Transverse colon (tissue), 4 donors: ENCODE data around the gene ITGA8.

Experiments used
- CTCF ChIP-seq, 5 experiments: fragments of 200-600 bp in 3 of 5; fragments of 450-650 bp in 2 of 5; sonication (generic) in 3 of 5; IDR thresholded peaks; 1 replicate in 2 of 5; 2 replicates in 3 of 5; pipeline ENCODE4 v1.5.1; 2016 to 2017; ENCODE audit warnings: antibody characterized with exemption in 5 of 5, inconsistent platforms in 3 of 5, mild to moderate bottlenecking in 2 of 5, moderate library complexity in 1 of 5
- EP300 ChIP-seq: sonication (generic); formaldehyde crosslinking; IDR thresholded peaks from one replicate; pipeline ENCODE4 v1.6.1; 2017; ENCODE audit warnings: antibody characterized with exemption, low read depth
- POLR2A ChIP-seq: fragments of 450-650 bp; IDR thresholded peaks from one replicate; pipeline ENCODE4 v1.6.1; 2016; ENCODE audit warnings: antibody characterized with exemption, mild to moderate bottlenecking, moderate library complexity
- POLR2AphosphoS5 ChIP-seq, 3 donors: sonication (generic); formaldehyde crosslinking; IDR thresholded peaks; one replicate each; pipeline ENCODE4 v1.6.1; 2016; ENCODE audit warnings: antibody characterized with exemption in 3 of 3

GRCh38 chr10:15485684-15486316, 233.9 kb downstream of the ITGA8 start:
- TF ChIP-seq CTCF (IDR thresholded peaks at IDR 0.05) = no peak
- TF ChIP-seq POLR2A = no peak
- TF ChIP-seq POLR2AphosphoS5 (IDR thresholded peaks at IDR 0.05) = no peak
- no peak for TF ChIP-seq EP300
